GM21619 (cell line): ENCODE measurements around the gene GH2.
"Not testable (repeated sequence)": the region's sequence is repeated elsewhere in the genome, so short reads cannot be mapped to it uniquely, and the experiment has no call there.

Experiments
- ATAC-seq: cut with Tn5 transposase; IDR thresholded peaks from one replicate; pipeline ENCODE4 v1.9.1; 2021; ENCODE audit not compliant: unreplicated experiment

The GH2 gene

GRCh38 chr17:63874693-63875092 lies 7.1 kb downstream of the GH2 start:
- not testable (repeated sequence) for ATAC-seq

GRCh38 chr17:63874061-63874626 lies 7.6 kb downstream of the GH2 start:
- not testable (repeated sequence) for ATAC-seq

- ATAC-seq, result not testable (repeated sequence)
Measured at GRCh38 chr17:63873577-63873976, 8.2 kb downstream of the GH2 start, which contains the start of gene CSH2. CSH2 (minus strand) TSS chr17:63873677; CDS start chr17:63873614, 63 bp downstream.

- ATAC-seq, result not testable (repeated sequence)
Measured at GRCh38 chr17:63871646-63872365, 9.9 kb downstream of the GH2 start.

- ATAC-seq, result not testable (repeated sequence)
Measured at GRCh38 chr17:63870292-63870665, 11.5 kb downstream of the GH2 start.

- not testable (repeated sequence) for ATAC-seq
Measured at GRCh38 chr17:63869491-63870291, 12.1 kb downstream of the GH2 start.

GRCh38 chr17:63866625-63867024 lies 15.1 kb downstream of the GH2 start:
- not testable (repeated sequence) for ATAC-seq

- no peak for ATAC-seq
Measured at GRCh38 chr17:63859257-63859656, 22.5 kb downstream of the GH2 start.

GRCh38 chr17:63856425-63856824 lies 25.3 kb downstream of the GH2 start:
- not testable (repeated sequence) for ATAC-seq

GRCh38 chr17:63855185-63855584 lies 26.6 kb downstream of the GH2 start:
- ATAC-seq, result no peak

GRCh38 chr17:63854709-63855108 lies 27.0 kb downstream of the GH2 start:
- no peak for ATAC-seq

GRCh38 chr17:63853260-63853659 lies 28.5 kb downstream of the GH2 start:
- no peak for ATAC-seq

GRCh38 chr17:63850401-63850800 lies 31.3 kb downstream of the GH2 start:
- ATAC-seq, result no peak

GRCh38 chr17:63848834-63849689 lies 32.7 kb downstream of the GH2 start:
- peak; percentile 86 for ATAC-seq

- ATAC-seq, result no peak
Measured at GRCh38 chr17:63847525-63848249, 34.1 kb downstream of the GH2 start.

GRCh38 chr17:63845509-63845908 lies 36.2 kb downstream of the GH2 start:
- ATAC-seq, result no peak

- no peak for ATAC-seq
Measured at GRCh38 chr17:63843910-63844677, 37.6 kb downstream of the GH2 start.

- ATAC-seq, result not testable (repeated sequence)
Measured at GRCh38 chr17:63843387-63843888, 38.3 kb downstream of the GH2 start.
